ENCODE results near the gene FLT3LG.
"Not testable (repeated sequence)": the region's sequence is repeated elsewhere in the genome, so short reads cannot be mapped to it uniquely, and the experiment has no call there.

Gene FLT3LG

GRCh38 chr19:49440439-49441209 is 33.4 kb upstream of the FLT3LG start:
- peaks cover 36% of the 10 kb centered on the region; the same call in 1 of the 2 replicates for H4K20me1 ChIP-seq
- H3K27ac ChIP-seq = no peak overlapping the region
- no peaks in the 10 kb centered on the region for H3K36me3 ChIP-seq
- H3K4me3 ChIP-seq = peak overlapping the region; percentile 74
- no peak overlapping the region for H3K9ac ChIP-seq
- H3K9me3 ChIP-seq = no peaks in the 10 kb centered on the region
- H3K4me1 ChIP-seq = peaks cover 27% of the 10 kb centered on the region
- H3K27me3 ChIP-seq = peaks cover 69% of the 10 kb centered on the region
- no peak for TF ChIP-seq Cebpa-rat (IDR thresholded peaks at IDR 0.05)
- H3K4me2 ChIP-seq = peak overlapping the region; percentile 97

GRCh38 chr19:49441210-49441959 is 32.6 kb upstream of the FLT3LG start, which contains the start of gene SLC17A7:
TSS of gene SLC17A7 (minus strand) at chr19:49441527. CDS start at chr19:49441379, 148 bp downstream.
- Histone ChIP-seq H4K20me1 (peaks cover 36% of the 10 kb centered on the region), H3K36me3 (peaks cover 6% of the 10 kb centered on the region), H3K27ac (no peak within 1 kb of the TSS), H3K9me3 (no peaks in the 10 kb centered on the region), H3K27me3 (peaks cover 62% of the 10 kb centered on the region), H3K9ac (no peak within 1 kb of the TSS), H3K4me3 (peak within 1 kb of the TSS; percentile 74), H3K4me2 (peak within 1 kb of the TSS; percentile 97), H3K4me1 (peaks cover 33% of the 10 kb centered on the region)
- TF ChIP-seq Cebpa-rat (IDR thresholded peaks at IDR 0.05) = no peak

GRCh38 chr19:49441960-49442350 is 32.1 kb upstream of the FLT3LG start:
- Histone ChIP-seq H3K9me3 (no peaks in the 10 kb centered on the region), H3K27me3 (peaks cover 56% of the 10 kb centered on the region), H3K4me1 (peaks cover 38% of the 10 kb centered on the region), H4K20me1 (peaks cover 41% of the 10 kb centered on the region), H3K9ac (no peak overlapping the region), H3K4me3 (peak overlapping the region; percentile 74), H3K36me3 (peaks cover 12% of the 10 kb centered on the region), H3K27ac (no peak overlapping the region), H3K4me2 (peak overlapping the region; percentile 97)
- no peak for TF ChIP-seq Cebpa-rat (IDR thresholded peaks at IDR 0.05)

GRCh38 chr19:49442354-49442753 is 31.7 kb upstream of the FLT3LG start:
- H3K9ac ChIP-seq = no peak overlapping the region

GRCh38 chr19:49442771-49443365 is 31.1 kb upstream of the FLT3LG start:
- H3K27ac ChIP-seq = peak overlapping the region; percentile 76
- peak overlapping the region; percentile 74 for H3K4me3 ChIP-seq
- H3K9ac ChIP-seq = peak overlapping the region; percentile 70
- H3K4me1 ChIP-seq = peaks cover 48% of the 10 kb centered on the region
- no peak for TF ChIP-seq Cebpa-rat (IDR thresholded peaks at IDR 0.05)
- H4K20me1 ChIP-seq = peaks cover 40% of the 10 kb centered on the region
- H3K27me3 ChIP-seq = peaks cover 47% of the 10 kb centered on the region
- peaks cover 19% of the 10 kb centered on the region for H3K36me3 ChIP-seq
- H3K9me3 ChIP-seq = no peaks in the 10 kb centered on the region
- H3K4me2 ChIP-seq = peak overlapping the region; percentile 97

More at GRCh38 chr19:49442354-49442753, 31.7 kb upstream of the FLT3LG start:
- Histone ChIP-seq H4K20me1 (peaks cover 45% of the 10 kb centered on the region), H3K4me3 (peak overlapping the region; percentile 74), H3K4me1 (peaks cover 42% of the 10 kb centered on the region), H3K4me2 (peak overlapping the region; percentile 97), H3K9me3 (no peaks in the 10 kb centered on the region), H3K27ac (no peak overlapping the region), H3K36me3 (peaks cover 16% of the 10 kb centered on the region), H3K27me3 (peaks cover 52% of the 10 kb centered on the region)
- no peak for TF ChIP-seq Cebpa-rat (IDR thresholded peaks at IDR 0.05)

- H3K36me3 ChIP-seq = peaks cover 25% of the 10 kb centered on the region
- peak overlapping the region; percentile 70 for H3K9ac ChIP-seq
- peak overlapping the region; percentile 76 for H3K27ac ChIP-seq
- H3K4me1 ChIP-seq = peaks cover 54% of the 10 kb centered on the region
- H4K20me1 ChIP-seq = peaks cover 33% of the 10 kb centered on the region
- no peaks in the 10 kb centered on the region for H3K9me3 ChIP-seq
- peaks cover 40% of the 10 kb centered on the region for H3K27me3 ChIP-seq
- H3K4me3 ChIP-seq = peak overlapping the region; percentile 74
- no peak for TF ChIP-seq Cebpa-rat (IDR thresholded peaks at IDR 0.05)
- H3K4me2 ChIP-seq = peak overlapping the region; percentile 97
These were observed 30.5 kb upstream of the FLT3LG start for GRCh38 chr19:49443366-49444099.

GRCh38 chr19:49444100-49444700 is 29.8 kb upstream of the FLT3LG start:
- Histone ChIP-seq H3K4me2 (peak overlapping the region; percentile 97), H3K27me3 (peaks cover 34% of the 10 kb centered on the region), H4K20me1 (peaks cover 27% of the 10 kb centered on the region), H3K4me3 (peak overlapping the region; percentile 74; the same call in 1 of the 2 replicates), H3K4me1 (peaks cover 61% of the 10 kb centered on the region), H3K36me3 (peaks cover 32% of the 10 kb centered on the region)
- not testable (repeated sequence) for H3K27ac ChIP-seq, H3K9me3 ChIP-seq, H3K9ac ChIP-seq

GRCh38 chr19:49445997-49446396 is 28.0 kb upstream of the FLT3LG start:
- no peaks in the 10 kb centered on the region for H3K9me3 ChIP-seq
- H3K27me3 ChIP-seq = peaks cover 16% of the 10 kb centered on the region
- peaks cover 76% of the 10 kb centered on the region for H3K4me1 ChIP-seq
- H3K27ac ChIP-seq = peak overlapping the region; percentile 31; the same call in 1 of the 2 replicates
- no peak for TF ChIP-seq Cebpa-rat (IDR thresholded peaks at IDR 0.05)
- H3K36me3 ChIP-seq = peaks cover 44% of the 10 kb centered on the region
- peaks cover 11% of the 10 kb centered on the region for H4K20me1 ChIP-seq
- H3K4me3 ChIP-seq = no peak overlapping the region
- H3K4me2 ChIP-seq = peak overlapping the region; percentile 59; the same call in 1 of the 2 replicates
- 0 out of 2 replicates have a peak overlapping the region, but pooled peaks have one; percentile 41 for H3K9ac ChIP-seq

Measured in BLaER1 (cell line).